GM12891 (cell line): ENCODE results near the gene ACSF3.

ENCODE experiments used
- DNase-seq: peaks from one replicate; pipeline ENCODE4 v3.0.0; 2011; ENCODE audit warnings: low spot score; ENCODE audit not compliant: insufficient read length
- FAIRE-seq: peaks from 2 replicates; lab custom pipeline; 2011; peaks lifted over from hg19 to GRCh38; lab: Jason Lieb, UNC
- PAX5 ChIP-seq: IDR thresholded peaks from 2 replicates; pipeline ENCODE4 v1.6.1; 2011; ENCODE audit warnings: low read length, moderate library complexity, mild to moderate bottlenecking; ENCODE audit not compliant: insufficient read depth, severe bottlenecking
- POLR2A ChIP-seq: IDR thresholded peaks from 2 replicates; pipeline ENCODE4 v1.6.1; 2011; ENCODE audit warnings: low read depth, low read length, control low read depth
- POLR2AphosphoS5 ChIP-seq: IDR thresholded peaks from 2 replicates; pipeline ENCODE4 v1.6.1; 2011; ENCODE audit warnings: low read depth, low read length, control low read depth
- POU2F2 ChIP-seq: IDR thresholded peaks from 2 replicates; pipeline ENCODE4 v1.6.1; 2011; ENCODE audit warnings: low read depth, mild to moderate bottlenecking, control low read depth, low read length, moderate library complexity
- SPI1 ChIP-seq: IDR thresholded peaks from 2 replicates; pipeline ENCODE4 v1.6.1; 2011; ENCODE audit warnings: low read depth, low read length, control low read depth
- TAF1 ChIP-seq: IDR thresholded peaks from 2 replicates; pipeline ENCODE4 v1.6.1; 2011; ENCODE audit warnings: low read depth, low read length, control low read depth

The ACSF3 gene

DNA sequence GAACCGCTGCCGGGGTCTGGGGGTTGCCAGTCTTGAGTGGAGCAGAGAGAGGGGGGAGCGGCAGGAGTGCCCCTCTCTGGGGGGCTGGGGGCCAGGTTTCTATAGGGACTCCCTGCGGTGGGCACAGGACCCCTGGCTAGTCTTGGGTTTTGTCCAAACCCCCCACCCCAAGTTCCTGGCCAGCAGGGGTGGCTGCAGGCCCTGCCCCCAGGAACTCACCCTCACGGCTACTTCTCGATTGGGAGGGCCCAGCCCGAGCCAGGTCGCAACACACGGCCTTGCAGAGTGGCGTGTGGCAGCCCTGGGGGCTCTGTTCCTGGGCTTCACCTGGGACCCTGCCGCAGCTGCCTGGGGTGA lies 78.5 kb downstream of the ACSF3 start:
- no peak for FAIRE-seq
- no peak for TF ChIP-seq POLR2AphosphoS5
- no peak for DNase-seq

DNA sequence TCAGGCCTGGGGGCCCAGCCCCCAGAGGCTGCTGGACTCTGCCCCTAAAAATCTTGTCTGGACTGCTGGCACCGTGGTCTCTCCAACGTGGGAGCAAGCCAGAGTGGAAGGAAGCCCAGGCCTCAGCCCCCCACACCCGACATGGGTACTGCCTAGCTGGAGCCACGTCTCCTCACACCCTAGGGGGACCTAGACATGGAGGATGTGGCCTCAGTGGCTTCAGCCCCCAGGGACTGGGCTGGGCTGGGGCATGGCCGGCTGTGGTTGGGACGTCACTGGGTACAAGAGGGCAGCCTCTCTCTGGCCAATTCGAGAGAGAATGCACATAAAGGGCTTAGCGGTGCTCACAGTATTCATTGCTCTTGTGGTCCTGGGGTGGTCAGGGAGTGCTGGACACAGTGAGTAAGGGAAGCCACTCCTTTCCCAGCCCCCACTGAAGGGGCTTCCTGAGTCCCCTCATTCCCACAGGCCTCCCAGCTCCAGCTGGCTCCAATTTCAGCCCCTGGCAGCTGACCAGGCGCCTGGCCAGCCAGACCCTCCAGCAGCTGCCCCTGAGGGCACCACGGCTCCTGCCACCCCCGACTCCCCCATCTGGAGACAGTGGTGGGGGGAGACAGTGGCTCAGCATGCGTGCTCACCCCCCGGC lies 79.0 kb downstream of the ACSF3 start:
- TF ChIP-seq PAX5, result no peak
- TF ChIP-seq TAF1, result no peak
- TF ChIP-seq POLR2AphosphoS5, result no peak
- TF ChIP-seq POU2F2, result no peak
- no peak for TF ChIP-seq POLR2A
- no peak for TF ChIP-seq SPI1
- no peak for DNase-seq
- FAIRE-seq, result no peak

DNA sequence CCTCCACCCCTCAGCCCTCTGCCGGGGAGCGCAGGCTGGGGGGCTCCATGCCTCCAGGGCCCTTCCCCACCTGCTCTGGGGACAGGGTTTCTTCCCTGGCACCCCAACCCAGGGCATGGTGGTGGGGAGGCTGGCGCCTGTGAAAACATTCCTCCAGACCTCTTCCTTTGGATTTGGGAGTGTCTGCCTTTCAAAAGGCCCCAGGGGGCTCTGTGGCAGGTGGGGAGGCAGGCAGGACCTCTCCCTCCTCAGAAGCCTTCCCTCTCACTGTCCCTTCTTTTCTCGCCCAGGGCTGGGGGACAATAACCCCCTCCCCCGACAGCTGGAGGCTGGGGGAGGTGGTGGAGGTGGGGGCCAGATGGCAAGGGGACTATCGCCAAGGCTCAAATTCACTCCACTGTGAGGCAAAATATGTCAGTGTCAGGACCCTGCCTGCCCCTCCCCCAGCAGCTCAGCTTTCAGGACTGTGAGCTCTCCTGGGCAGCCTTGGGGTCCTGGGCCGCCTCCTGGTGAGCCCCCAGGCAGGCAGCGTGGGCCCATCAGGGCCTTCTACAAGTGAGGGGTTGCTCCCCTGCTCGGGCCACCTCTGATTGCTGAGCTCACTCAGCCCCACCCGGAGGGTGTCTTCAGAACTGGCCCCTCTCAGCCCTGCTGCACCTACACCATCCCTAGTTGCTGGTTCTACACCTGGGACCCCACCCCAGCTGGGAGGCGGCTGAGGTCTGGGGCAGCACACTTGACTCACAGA lies 79.7 kb downstream of the ACSF3 start:
- FAIRE-seq (no peak), DNase-seq (no peak)
- TF ChIP-seq POLR2AphosphoS5, result no peak
- TF ChIP-seq SPI1, result no peak
- TF ChIP-seq TAF1, result no peak
- TF ChIP-seq POLR2A, result no peak
- TF ChIP-seq PAX5, result no peak
- no peak for TF ChIP-seq POU2F2

DNA sequence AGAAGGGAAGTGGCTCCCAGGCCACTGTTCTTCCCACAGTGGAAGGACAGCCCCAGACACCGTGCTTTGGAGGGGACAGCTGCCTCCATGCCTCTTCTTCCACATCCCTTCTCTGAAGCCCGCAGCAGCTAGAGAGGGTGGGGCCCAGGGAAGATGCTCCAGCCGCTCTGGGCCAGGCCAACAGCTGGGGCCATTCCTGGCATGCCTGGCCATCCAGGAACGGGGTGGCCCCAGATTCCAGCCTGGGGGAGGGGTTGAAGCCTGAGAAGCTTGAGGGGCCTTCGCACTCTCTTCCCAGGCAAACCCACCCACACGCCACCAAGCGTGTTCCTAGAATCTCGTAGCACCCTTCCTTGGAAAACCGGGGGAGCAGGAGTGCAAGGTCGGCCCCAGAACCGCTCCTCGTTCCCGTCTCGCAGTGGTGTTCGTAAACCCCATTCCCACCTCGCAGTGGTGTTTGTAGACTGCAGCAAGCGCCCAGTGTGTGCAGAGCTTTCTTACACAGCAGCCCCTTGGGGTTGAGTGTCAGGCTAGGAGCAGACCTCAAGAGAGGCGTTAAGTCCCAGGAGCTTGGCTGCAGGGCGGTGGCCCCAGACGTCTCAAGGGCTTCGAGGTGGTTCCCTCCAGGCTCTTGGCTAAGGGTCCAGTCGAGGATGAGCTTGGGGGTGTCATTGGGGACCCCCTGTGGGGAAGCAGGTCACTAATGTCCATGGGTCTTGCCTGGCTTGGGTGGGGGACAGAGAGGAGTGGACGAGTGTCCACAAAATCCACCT lies 80.6 kb downstream of the ACSF3 start:
- no peak for FAIRE-seq
- no peak for DNase-seq
- no peak for TF ChIP-seq POLR2A
- TF ChIP-seq SPI1, result no peak
- TF ChIP-seq PAX5, result no peak
- no peak for TF ChIP-seq TAF1
- TF ChIP-seq POU2F2, result no peak
- no peak for TF ChIP-seq POLR2AphosphoS5

GRCh38 chr16:89174877-89175276 lies 81.2 kb downstream of the ACSF3 start:
- TF ChIP-seq TAF1 (no peak), POU2F2 (no peak), PAX5 (no peak), POLR2AphosphoS5 (no peak), SPI1 (no peak), POLR2A (no peak)
- FAIRE-seq (no peak), DNase-seq (no peak)

GRCh38 chr16:89175280-89176146 lies 81.9 kb downstream of the ACSF3 start:
- FAIRE-seq (no peak), DNase-seq (no peak)
- TF ChIP-seq POLR2A (no peak), PAX5 (no peak), POU2F2 (no peak), TAF1 (no peak), SPI1 (no peak), POLR2AphosphoS5 (no peak)

DNA sequence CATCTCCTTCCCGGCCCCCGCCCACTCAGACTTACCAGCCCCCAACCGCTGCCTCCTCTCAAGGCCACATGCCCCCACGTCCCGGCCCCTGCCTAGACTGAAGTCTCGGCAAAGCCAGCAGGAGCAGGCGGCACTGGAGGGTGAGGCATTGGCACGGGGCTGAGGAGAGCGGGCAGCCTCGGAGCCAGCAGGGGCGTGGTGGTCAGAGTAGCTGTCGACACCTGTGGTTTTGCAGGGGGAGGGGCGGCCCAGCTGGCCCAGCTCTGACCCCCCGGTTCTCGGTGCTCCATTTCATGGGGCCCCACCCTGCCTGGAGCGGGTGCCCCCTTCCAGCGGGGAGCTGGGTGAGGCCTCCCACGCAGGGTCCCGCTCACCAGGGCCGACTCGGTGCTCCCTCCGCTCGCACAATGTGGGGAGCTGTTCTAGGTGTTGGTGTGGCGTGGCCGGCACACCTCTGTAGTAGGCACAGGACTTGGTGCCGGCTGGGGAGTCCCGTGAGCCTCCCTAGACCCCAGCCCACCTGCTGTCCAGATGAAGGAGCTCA lies 82.6 kb downstream of the ACSF3 start:
- TF ChIP-seq PAX5 (no peak), POLR2AphosphoS5 (no peak)
- no peak for DNase-seq
- FAIRE-seq, result no peak

- FAIRE-seq, result no peak
- no peak for DNase-seq
- TF ChIP-seq TAF1 (no peak), SPI1 (no peak), POU2F2 (no peak), POLR2AphosphoS5 (no peak), POLR2A (no peak), PAX5 (no peak)
Observed at GRCh38 chr16:89176717-89177116, 83.1 kb downstream of the ACSF3 start.

- no peak for DNase-seq
- TF ChIP-seq PAX5 (no peak), SPI1 (no peak), TAF1 (no peak), POLR2AphosphoS5 (no peak), POU2F2 (no peak), POLR2A (no peak)
- no peak for FAIRE-seq
Observed at GRCh38 chr16:89177501-89177900, 83.8 kb downstream of the ACSF3 start.
